ENCODE measurements around the gene TSC22D3.
"Not testable (repeated sequence)": the region's sequence is repeated elsewhere in the genome, so short reads cannot be mapped to it uniquely, and the experiment has no call there.

Gene TSC22D3

DNA sequence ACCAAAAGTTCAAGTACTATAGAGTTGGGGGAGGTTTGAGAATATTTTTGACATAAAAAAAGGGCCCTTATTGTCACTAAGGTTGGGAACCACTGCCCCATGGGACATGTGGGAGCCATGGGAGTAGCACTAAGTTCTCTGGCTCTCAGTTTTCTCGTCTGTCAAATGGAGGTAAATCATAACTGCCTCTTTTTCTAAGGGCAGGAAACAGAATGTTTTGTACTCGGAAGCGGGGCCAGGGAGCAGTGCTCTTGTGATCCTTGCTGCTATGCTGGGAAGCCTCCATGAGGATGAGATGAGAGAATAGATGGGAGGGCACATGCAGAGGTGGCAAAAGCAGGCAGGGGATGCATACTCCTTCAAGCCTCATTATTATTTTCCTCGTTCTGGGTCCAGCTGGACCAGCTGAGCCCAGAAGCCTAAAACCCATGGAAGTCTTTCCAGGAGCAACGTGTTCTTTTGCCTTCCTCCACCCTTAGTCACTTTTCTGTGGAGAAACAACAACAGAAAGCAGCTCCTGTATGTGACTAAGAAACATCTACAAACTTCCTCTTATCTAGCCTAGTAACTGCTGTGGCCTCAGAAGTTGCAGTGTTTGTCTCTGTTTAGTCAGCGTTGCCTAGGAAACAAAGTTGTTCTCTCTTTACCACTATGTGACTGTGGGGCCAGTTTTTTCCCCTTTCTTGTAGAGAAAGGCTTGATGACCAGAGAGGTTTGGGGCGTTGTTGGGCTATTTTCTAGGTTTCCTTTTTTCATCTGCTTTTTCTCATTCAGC lies 64.8 kb downstream of the TSC22D3 start:
- no peak for DNase-seq

DNA sequence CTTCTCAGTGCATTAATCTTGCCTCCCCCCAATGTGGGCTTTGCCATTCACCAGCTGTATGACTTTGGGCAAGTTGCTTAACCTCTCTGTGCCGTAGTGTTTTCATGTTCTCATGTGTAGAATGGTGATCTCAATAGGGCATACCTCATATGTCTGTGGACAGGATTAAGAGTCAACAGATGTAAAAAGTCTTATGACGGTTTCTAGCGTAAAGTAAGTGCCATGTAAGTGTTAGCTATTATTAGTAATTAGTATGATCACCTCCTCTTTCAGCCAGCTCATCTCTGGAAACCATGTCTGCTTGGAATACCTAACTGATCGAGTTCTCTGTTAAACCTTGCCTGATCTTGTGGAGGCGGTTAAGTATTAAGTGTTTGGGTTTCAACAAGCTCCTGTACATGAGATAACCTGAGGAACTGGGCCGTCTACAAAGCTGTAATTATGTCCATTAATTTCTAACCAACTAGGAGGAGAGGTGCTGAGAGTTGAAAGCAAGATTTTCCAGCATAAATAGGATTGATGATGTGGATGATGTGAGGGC lies 66.3 kb downstream of the TSC22D3 start:
- DNase-seq, result no peak

DNA sequence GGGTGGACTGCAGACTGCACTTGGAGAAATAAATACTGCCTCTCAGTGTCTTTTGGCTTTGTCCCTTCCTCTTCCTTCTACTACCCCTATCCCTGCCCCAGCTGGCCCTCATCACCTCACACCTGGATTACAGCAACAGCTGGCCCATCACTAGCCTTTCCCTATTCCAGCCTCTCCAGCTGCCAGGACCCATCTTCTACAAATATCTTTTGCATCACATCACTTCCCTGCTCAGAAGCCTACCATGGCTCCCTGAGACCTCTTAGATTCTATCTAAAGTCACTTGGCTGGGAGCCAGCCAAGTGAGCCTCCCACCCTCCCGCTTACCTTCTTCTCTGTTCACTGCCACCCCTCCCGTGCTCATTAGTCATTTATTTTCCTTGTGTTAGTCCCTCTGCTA lies 66.8 kb downstream of the TSC22D3 start:
- no peak for DNase-seq

DNA sequence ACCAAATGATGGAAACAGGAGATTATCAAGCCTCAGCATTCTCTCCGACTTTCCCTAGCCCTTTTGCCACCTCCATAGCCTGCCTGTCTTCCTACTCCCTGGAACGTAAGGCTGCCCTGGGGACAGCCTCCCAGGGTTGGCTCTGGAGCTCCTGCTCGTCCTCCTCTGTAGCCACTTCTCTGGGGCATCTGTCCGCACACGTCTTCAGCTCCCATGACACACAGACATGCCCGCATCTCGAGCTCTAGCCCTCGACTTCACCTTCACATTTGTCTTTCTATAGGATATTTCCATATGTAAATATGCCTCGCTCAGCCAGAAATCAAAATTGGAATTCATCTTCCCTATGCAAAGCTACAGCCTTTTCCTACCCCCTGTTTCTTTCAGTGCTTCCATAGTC lies 67.7 kb downstream of the TSC22D3 start:
- DNase-seq, result no peak

DNA sequence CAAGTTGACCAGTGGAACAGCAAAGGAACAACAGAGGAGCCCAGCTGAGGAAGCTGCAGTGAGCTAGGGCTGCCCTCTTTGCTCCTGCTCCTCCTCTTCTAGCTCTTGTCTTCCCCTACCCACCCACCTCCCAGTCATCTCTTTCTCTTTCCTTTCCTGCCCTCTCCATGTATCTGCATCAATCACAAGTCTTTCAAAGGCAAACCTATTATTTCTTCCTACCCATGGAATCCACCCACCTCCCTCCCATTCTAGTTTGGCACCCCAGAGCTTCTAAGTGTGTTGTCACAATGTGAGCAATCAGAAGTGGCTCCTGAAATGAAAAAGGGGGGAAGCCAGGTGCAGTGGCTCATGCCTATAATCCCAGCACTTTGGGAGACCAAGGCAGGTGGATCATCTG lies 69.3 kb downstream of the TSC22D3 start:
- no peak for DNase-seq

DNA sequence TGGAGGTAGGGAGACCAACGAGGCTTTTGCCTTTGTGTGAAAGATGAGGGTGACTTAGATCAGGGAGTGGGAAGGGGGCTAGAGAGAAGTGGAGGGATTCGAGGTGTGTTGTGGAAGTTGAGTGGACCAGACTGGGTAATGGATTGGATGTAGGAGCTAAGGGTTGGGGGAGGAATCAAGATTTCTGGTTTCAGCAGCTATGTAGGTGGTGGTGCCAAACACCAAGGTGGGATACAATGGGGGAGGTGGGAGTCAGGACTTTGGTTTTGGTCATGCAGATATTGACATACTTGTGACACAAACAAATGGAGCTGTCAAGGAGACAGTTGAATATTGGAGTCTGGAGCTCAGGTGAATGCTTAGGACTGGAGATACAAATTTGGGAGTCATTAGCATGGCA lies 71.0 kb downstream of the TSC22D3 start:
- no peak for DNase-seq

DNA sequence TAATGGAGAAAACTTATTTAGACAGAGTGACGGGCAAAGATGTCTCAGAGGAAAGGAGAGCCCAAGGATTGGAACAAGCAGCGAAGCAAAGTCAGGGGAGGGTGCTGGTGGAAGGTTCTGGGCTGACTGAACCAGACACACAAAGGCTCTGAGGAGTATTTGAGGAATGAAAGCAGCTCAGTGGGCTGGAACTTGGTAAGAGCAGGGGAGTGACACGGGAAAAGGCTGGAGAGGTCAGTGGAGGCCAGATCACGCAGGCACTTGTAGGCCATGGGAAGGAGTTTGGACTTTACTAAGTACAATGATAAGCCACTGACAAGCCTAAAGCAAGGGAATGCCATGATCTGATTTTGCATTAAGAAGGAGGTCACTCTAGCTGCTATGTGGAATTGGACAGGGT lies 71.4 kb downstream of the TSC22D3 start:
- no peak for DNase-seq

DNA sequence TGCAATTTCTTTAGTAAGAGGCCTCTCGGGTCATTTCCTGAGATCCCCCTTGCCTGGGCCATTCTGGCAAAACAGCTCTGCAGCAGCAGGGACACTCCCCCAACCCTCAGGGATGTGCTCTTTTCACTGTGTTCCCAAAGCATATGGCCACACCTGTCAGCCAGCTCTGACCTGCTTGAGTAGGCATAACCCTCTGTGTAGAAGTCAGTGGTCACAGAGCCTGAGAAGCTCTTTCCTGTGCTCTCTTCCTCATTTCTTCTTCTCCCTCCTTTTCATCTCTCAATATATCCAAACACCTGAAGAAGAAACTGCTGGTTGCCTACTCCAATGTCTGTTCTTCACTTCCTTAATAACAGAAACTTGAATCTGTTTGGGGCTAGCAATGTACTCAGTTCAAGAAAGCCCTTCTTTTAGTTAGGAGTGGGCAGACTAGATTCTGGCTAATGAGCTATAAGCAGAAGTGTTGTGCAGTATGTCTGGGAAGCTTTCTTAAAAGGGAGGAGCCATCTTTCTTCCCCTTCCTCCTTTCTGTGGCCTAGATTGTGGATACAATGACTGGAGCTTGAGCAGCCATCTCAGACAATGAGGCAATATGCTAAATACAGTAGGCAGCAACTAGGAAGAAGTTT lies 74.0 kb downstream of the TSC22D3 start:
- no peak for DNase-seq

DNA sequence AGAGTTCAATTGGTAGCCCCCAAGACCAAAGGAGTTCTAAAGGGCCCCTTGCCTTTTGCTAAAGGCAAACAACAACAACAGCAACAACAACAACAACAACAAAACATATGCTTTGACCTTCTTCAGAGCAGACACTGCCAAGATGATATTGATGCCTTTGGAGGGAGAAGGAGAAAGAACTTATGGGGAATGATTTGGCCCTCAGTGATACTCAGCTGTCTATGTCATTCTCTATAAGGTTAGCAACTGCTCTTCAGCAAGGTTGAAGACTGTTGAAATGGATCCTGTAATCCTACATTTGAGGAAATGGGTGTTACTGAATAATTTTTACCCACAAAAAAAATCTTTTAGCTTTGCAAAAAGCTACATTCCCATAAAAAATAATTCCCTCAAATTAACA lies 74.8 kb downstream of the TSC22D3 start:
- DNase-seq, result no peak

DNA sequence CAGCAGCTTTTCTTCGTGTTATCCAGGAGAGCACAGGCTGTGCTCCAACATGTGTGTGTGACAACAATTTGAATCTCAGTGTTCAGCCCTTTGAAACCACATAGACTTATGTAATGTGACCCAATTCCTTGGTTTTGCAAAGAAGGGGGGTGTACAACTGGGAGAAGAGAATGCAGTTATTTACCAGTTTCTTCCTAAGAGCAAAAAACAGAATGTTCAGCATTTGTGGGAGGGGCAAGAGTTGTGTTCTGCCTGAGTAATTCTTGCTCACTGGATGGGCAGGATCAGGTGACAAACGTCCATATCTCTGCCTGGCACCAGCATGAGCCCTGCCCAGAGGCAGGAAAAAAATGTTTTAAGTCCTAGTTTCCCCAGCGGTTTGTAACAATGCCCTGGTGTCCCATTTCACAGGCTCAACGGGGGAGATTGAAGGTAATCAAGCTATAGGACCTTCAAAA lies 75.2 kb downstream of the TSC22D3 start:
- no peak for DNase-seq

DNA sequence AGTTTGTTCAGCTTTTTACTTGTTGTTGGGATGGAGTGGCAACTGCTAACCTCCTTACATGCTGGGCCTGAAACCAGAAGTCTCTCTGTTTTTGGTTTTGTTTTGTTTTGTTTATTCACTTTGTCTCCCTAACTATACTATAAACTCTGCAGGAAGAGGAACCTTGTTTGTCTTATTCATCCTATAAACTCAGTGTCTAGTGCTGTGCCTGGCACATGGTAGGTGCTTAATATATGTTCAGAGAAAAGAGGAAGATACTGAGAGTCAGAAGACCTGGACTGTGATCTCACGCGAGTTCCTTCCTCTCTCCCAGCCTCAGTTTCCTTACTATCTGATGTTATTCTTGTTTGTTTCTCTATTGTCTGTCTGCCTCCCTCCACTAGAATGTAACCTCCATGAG lies 76.0 kb downstream of the TSC22D3 start:
- DNase-seq, result no peak

DNA sequence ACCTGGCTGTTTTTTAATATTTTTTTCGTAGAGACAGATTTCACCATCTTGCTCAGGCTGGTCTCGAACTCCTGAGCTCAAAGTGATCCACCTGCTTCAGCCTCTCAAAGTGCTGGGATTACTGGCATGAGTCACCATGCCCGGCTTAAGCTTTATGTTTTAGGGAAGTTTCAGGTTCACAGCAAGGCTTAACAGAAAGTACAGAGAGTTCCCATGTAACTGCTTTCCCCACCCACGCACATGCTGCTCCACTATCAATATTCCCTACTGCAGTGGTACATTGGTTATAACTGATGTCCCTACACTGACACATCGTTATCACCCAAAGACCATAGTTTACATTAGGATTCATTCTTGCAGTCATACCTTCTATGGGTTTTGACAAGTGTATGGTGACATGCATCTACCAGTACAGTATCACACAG lies 84.6 kb downstream of the TSC22D3 start:
- no peak for DNase-seq

DNA sequence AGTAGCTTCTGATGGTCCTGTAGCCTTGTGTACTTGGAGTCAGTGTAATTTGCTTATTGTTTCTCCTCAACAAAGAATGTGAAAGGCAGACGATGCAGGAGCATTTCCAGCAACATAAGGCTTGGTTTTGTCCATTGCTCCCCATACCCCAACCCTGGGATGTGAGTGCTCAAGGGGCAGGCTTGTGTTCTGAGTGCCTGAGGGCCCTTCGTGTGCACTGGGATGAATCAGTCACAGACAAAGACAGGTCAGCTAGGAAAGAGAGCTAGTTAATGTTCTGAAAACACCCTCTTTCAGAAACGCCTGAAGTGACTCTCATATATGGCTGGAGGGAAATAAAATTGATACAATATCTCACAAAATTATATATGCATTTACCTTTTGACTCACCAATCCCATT lies 88.1 kb downstream of the TSC22D3 start:
- DNase-seq, result no peak

DNA sequence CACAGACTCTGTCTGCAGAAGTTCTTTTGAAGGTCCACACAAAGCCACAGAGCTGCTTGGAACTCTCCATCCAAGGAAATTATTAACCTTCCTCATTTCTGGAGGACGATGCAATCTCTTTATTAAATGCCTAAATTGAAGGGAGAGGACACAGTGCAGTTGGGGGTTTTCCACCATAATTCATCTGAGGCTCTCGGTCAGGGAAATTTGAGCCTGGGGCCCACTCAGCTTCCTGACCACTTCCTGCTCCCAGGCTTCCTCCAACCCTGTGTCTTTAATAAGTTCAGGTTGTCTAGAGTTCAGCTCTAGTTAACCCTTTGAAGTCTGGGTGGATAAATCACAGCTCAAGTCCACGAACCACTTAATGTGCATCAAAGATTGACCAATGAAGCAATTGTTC lies 88.8 kb downstream of the TSC22D3 start:
- DNase-seq, result no peak

DNA sequence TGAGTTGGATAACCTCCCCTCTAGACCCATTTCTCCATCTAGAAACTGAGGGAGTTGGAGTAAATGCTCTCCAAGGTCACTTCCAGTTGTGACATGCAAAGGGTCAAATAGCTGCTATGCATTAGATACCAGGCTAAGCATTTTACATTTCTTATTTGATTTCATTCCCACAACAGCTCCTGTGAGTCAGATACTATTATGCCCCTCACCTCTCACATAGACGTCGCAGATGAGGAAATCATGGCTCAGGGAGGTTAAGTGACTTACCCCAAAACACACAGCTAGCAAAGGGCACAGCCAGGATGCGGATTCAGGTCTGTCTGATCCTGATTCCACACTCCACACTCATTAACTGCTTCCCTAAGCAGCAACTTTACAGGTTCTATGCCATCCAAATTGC lies 89.6 kb downstream of the TSC22D3 start:
- DNase-seq, result no peak

DNA sequence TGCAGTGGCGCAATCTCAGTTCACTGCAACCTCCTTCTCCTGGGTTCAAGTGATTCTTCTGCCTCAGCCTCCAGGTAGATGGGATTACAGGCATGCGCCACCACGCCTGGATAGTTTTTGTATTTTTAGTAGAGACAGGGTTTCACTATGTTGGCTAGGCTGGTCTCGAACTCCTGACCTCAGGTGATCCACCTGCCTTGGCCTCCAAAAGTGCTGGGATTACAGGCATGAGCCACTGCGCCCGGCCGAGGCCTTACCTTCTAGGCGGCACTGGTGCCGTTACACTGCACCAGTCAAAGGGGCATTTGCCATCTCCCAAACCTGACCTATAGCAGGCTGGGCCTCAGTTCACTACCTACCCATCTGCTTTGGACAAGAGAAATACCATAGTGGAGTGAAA lies 90.0 kb downstream of the TSC22D3 start:
- not testable (repeated sequence) for DNase-seq

DNA sequence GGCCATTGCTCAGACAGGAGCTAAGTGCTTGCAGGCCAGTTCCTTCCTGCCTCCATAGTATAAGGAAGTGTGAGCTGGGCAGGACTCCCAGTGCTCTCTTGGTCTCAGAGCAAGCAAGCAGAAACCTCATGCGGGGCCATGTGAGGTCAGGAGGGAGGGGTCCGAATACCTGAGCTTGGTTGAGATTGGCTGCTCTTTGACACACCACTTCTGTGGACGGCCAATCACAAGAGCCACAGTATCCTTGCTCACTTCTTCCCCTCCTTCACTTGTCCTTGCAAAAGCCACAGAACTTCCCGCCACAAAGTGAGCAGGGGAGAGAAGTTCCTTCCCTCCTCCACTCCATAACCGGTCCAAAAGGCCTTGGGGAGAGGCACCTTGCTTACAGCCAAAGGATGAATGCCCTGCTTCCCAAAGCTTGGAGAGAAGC lies 90.6 kb downstream of the TSC22D3 start:
- no peak for DNase-seq

DNA sequence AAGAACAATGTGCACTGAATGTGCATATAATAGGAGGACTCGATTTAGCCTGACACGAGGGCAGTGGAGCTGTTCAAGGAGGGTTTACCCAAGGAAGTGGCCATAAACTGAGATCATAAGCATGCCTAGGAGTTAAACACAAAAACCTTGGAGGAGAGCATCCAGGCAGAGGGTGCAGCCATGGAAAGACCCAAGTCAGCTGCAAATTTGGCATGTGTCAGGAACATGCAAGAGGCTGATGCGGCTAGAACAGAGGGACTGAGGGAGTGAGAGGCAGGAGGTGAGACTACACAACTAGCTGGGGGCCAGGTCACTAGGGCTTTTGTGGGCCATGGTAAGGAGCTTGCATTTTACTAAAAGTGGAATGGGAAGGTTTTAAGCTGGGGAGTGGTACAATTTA lies 91.7 kb downstream of the TSC22D3 start:
- no peak for DNase-seq

DNA sequence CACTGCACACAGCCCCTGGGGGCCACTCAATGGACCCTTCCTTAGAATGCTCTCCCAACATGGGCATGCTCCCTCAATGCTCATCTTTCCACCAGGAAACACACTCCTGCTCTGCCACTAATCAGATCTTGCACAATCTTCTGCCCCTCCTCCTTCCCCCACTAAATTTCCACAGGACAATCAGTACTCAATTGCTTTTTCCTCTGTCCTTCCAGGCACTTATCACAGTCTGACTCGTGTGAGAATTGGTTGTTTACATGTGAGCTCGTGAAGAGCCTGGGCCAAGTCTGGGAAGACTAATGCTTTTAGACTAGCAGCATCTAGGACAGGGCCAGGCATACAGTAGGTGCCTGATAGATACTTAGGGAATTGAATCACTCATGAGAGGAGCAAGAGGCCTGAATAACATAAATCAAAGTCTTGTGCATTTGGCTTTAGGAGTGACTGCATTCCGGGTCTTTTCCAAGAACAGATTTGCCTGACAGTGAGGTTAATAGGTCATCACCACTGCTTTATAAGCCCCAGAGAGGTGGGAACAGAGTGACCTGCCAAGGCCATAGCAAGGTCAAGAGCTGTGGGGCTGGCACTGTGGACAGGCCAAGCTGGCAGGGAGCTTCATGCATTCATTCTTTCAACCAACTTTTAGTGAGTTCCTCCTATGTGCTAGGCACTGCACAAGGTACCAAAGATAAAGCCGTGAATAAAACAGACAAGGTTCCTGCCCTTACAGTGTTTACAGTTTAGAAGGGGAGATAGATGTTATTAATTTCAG lies 92.3 kb downstream of the TSC22D3 start:
- no peak for DNase-seq

DNA sequence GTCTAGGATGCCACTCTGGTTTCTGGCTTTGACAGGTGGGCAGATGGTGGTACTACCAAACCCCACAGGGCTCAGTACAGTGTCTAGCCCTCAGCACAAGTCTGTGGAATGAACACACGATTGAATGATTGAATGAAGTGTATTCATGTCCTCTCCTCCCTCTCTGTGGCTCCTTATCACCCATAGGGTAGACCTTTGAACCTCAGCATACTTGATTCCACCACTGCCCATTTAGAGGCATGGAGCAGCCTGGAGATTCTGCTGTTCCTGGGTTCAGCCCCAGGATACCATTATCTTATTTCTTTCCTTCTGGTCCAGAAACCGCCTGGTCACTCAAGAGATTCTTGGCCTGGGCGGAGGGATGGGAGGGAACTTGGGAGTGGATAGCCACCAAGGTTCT lies 93.3 kb downstream of the TSC22D3 start:
- no peak for DNase-seq

DNA sequence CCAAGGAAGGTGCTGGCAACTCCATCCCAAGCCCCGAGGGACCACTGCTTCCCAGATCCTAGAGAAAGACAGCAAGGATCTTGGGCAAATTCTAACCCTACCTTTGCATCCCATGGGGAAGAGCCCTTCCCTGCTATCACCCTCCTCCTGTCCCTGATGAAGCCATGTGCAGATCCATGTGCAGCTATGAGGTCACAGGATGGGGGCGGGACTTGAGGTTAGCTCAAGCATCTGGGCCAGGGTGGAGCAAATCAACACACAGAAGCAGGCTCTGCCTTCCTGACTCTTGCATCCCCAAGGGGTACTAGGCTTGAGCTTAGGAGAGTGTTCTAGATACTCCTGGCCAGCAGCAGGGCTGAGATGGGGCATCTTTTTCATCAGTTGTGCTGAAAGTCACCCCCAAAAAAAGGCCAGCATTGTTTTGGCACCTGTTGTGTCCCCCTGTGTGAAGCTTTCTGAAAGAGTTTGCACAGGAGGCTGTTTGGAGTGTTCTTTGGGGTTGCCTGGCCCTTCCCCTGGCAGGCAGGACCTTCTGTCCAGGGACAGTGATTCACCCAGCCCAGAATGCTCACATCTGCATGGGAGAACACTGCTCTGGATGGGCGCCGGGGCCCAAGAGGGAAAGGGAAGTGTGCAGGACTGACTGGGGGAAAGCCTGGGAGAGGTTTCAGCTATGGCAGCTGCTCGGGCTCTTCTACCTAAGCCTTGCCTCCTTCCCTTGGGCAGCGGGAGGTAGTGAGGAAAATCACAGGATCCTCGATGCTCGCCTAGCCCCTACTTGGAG lies 96.4 kb downstream of the TSC22D3 start:
- DNase-seq, result no peak

DNA sequence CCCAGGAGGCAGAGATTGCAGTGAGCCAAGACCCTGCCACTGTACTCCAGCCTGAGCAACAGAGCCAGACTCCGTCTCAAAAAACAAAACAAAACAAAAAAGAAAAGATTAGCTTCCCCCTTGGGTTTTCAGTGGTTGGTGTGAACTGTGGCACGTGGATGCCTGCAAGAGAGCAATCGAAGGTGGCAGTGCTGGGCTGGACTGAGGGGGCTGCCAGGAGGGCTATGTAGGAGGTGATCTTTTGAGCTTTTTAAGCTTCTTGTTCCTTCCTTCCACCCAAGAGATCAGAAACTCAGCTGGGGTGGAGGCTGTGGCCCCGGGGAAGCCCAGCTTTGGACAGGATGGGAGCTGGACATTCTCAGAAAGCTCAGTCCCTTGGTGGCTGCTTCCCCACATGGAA lies 97.7 kb downstream of the TSC22D3 start:
- DNase-seq, result no peak

DNA sequence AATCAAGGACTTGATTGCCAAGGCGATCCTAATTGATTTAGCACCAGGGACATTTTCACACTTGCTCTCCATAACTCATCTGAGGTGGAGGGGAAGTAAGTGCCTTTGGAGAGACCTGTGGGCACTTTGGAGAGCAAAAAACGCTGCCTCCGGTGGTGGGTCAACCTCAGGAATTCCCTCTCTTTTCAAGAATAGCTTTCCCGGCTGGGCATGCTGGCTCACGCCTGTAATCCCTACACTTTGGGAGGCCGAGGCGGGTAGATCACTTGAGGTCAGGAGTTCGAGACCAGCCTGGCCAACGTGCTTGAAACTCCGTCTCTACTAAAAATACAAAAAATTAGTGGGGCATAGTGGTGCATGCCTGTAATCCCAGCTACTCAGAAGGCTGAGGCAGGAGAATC lies 98.1 kb downstream of the TSC22D3 start:
- DNase-seq, result no peak

All from NCI-H774 (cell line).